Measurements from ENCODE around the gene TMEM119.

GRCh38 chr12:108600702-108601007, 2.8 kb upstream of the TMEM119 start:
- TF ChIP-seq CTCF (conservative IDR thresholded peaks at IDR 0.05) = no peak
- TF ChIP-seq ZFX (IDR thresholded peaks at IDR 0.05) = no peak
